Natural killer cell treated with Interleukin-12 subunit alpha and Interleukin-12 subunit beta and Interleukin-15 and Interleukin-18, amount 100 ng/mL, for 72 hours (primary cell): ENCODE results near the gene VENTX. TPM values are rescaled to one million over a fixed set of nuclear protein-coding genes. Genes with fewer than 3 reads are reported as not detected.

ENCODE experiments used
- ATAC-seq, 2 donors: fragments of 150-1000 bp; cut with Tn5 transposase in 1 of 2; sonication (Bioruptor Pico), chemical (Tn5 transposase) in 1 of 2; 2 replicates each; pipeline ENCODE4 v1.10.0; 2021
- DNase-seq: peaks from one replicate; pipeline ENCODE4 v3.0.0; 2022; ENCODE audit warnings: low spot score
- H3K27ac Mint-ChIP-seq, 2 donors: 1 replicate in 1 of 2; 2 replicates in 1 of 2; pipeline ENCODE4 v1.8.0; 2022; ENCODE audit warnings: mixed read lengths in 2 of 2, mild to moderate bottlenecking in 1 of 2, moderate library complexity in 1 of 2
- H3K27me3 Mint-ChIP-seq, 2 donors: 1 replicate in 1 of 2; 2 replicates in 1 of 2; pipeline ENCODE4 v1.8.0; 2022; ENCODE audit warnings: mixed read lengths in 2 of 2
- H3K36me3 Mint-ChIP-seq: one replicate; pipeline ENCODE4 v1.8.0; 2022; ENCODE audit warnings: mixed read lengths
- H3K4me1 Mint-ChIP-seq, 2 donors: 1 replicate in 1 of 2; 2 replicates in 1 of 2; pipeline ENCODE4 v1.8.0; 2022; ENCODE audit warnings: low read depth in 2 of 2, mixed read lengths in 2 of 2, mild to moderate bottlenecking in 1 of 2
- H3K4me3 Mint-ChIP-seq: one replicate; pipeline ENCODE4 v1.8.0; 2022; ENCODE audit warnings: mixed read lengths
- H3K9me3 Mint-ChIP-seq: 2 replicates; pipeline ENCODE4 v1.8.0; 2022; ENCODE audit warnings: mixed read lengths
- total RNA-seq, 2 donors: library from RNA; stranded (reverse); gene quantifications; one replicate each; pipeline ENCODE4 v1.2.3, GENCODE V29; 2022

The VENTX gene
- total RNA-seq, 2 donors from 2014 or later: not detected

DNA sequence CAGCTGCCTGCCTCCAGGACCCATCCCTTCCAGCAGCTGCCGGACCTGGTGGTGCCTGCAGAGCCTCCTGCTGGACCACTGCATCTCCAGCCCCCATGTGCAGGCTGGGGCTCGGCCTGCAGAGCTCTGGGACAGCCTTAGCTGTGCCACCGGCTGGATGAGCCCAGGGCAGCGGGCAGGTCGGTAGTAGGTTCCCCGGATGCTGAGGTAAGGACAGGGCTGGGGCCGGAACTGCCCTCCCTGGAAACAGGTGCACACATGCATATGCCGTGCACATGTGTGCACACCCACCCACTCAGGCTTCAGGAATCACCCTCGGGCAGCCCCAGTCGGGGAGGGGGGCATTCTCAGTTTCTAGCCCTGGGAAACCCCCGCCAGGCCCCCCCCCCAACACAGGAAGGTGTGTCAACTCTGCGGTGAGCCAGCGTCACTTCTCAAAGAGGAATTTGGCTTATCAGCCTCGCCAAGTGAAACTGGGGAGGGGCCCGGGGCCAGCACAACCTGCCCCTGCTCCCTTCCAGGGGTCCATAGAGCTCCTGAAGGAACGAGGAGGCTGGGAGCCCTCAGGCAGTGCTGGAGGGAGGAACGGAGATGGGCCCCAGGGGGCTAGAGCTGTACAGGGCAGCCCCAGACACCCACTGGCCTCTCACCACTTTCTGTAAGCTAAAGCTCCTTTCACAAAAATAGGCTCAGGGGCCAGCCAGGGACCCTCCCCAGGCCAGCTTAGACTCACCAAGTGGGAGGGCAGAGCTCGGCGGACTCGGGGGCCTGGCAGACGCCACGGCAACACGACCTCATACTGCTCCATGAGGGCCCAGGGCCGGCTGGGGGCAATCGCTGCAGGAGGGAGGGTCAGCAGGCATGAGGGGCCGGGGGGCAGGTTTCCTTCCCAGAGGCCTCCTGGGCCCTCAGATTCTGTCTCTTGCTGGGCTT lies 37.4 kb downstream of the VENTX start:
- Mint-ChIP-seq H3K9me3 (no peaks in the 10 kb centered on the region), H3K4me3 (peak overlapping the region; percentile 83), H3K27me3 (no peaks in the 10 kb centered on the region), H3K27ac (peak overlapping the region; percentile 81 to 83), H3K4me1 (peaks cover 19 to 23% of the 10 kb centered on the region in 2 donors), H3K36me3 (no peaks in the 10 kb centered on the region)
- ATAC-seq (peak; percentile 39 to 54), DNase-seq (peak; percentile 87)

DNA sequence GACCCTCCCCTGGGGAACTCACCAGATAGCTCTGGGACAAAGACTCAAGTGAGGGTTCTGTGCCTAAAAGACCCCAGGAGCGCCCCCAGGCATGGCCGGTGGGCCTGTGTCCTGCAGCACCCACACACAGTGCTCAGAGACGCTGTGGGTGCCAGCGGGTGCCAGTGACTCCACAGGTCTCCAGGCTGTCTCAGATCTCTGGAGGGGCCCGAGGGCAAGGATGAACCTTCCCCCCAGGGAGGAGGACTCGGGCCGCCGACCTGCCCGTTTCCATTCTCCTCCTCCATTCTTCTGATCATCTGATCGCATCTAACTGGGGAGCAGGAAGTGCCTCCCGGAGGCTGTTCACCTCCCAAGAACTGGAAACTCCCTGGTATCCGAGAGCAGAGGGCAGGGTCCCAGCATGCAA lies 38.0 kb downstream of the VENTX start:
- no peaks in the 10 kb centered on the region for H3K36me3 Mint-ChIP-seq
- no peaks in the 10 kb centered on the region for H3K27me3 Mint-ChIP-seq
- H3K27ac Mint-ChIP-seq: peak overlapping the region; percentile 81 to 83
- peaks cover 19 to 23% of the 10 kb centered on the region in 2 donors for H3K4me1 Mint-ChIP-seq
- no peaks in the 10 kb centered on the region for H3K9me3 Mint-ChIP-seq
- DNase-seq: no peak
- peak; percentile 16 to 34 for ATAC-seq
- H3K4me3 Mint-ChIP-seq: peak overlapping the region; percentile 83

DNA sequence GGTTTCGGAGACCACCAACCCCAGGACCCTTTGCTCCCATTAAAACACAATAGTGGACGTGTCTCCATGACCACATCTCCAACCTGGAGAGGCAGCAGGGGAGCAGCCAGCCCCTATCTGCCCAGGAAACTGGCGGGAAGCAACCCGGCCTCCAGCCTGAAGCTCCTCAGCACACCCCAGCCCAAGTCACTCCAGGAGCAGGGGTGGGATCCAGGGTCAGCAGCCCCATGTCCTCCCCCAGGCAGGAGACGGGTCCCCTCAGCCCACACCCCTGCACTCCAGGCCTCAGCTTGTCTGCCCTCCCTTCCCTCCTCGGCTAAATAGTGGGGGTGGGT lies 38.4 kb downstream of the VENTX start:
- Mint-ChIP-seq H3K27me3 (no peaks in the 10 kb centered on the region), H3K36me3 (no peaks in the 10 kb centered on the region), H3K27ac (peak overlapping the region; percentile 81 to 83), H3K4me1 (peaks cover 19 to 23% of the 10 kb centered on the region in 2 donors), H3K4me3 (peak overlapping the region; percentile 83), H3K9me3 (no peaks in the 10 kb centered on the region)
- no peak for DNase-seq
- no peak for ATAC-seq

DNA sequence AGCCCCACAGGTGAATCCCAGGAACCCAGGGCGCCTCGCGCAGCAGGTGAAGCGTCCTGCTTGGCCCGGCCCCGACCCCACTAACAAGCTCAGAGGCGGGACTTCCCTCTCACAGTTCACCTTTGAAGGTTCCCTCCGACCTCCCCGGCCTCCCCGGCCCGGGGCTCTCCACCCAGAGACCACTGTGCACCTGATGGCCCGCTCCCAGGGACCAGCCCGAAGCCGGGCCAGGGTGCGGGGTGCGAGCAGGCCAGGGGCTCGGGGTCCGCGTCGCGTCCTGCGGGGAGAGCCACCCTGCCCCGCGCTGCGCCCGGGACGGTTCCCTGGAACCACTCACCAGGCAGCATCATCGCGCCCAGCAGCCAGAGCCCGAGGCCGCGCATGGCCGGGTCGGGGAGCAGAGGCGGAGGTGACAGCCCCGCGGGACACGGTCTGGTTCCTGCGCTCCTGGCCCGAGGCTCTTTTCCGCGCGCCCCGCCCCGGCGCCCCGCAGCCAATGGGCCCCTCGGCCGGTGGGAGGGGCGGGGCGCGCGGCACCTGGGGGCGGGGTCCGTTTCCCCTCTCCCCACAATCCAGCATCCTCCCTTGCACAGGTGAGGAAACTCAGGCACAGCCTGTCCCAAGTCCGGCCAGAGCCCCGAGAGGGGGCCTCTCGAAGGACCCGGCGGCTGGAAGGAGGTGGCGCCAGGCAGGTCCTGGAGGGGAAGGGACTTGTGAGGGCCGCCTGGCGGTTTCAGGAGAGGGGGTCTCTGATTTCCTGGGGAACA lies 39.0 kb downstream of the VENTX start, which contains the start of gene ADAM8:
Gene ADAM8 (minus strand): TSS at position 434 of the 767 bp plus-strand sequence. CDS start 51 bp downstream, at position 383.
- DNase-seq: peak; percentile 82
- no peaks in the 10 kb centered on the region for H3K36me3 Mint-ChIP-seq
- no peaks in the 10 kb centered on the region for H3K9me3 Mint-ChIP-seq
- ATAC-seq: peak; percentile 51 to 63
- peak within 1 kb of the TSS; percentile 89 for H3K4me3 Mint-ChIP-seq
- H3K4me1 Mint-ChIP-seq: peaks cover 19 to 23% of the 10 kb centered on the region in 2 donors
- peak within 1 kb of the TSS; percentile 93 to 95 for H3K27ac Mint-ChIP-seq
- H3K27me3 Mint-ChIP-seq: no peaks in the 10 kb centered on the region

DNA sequence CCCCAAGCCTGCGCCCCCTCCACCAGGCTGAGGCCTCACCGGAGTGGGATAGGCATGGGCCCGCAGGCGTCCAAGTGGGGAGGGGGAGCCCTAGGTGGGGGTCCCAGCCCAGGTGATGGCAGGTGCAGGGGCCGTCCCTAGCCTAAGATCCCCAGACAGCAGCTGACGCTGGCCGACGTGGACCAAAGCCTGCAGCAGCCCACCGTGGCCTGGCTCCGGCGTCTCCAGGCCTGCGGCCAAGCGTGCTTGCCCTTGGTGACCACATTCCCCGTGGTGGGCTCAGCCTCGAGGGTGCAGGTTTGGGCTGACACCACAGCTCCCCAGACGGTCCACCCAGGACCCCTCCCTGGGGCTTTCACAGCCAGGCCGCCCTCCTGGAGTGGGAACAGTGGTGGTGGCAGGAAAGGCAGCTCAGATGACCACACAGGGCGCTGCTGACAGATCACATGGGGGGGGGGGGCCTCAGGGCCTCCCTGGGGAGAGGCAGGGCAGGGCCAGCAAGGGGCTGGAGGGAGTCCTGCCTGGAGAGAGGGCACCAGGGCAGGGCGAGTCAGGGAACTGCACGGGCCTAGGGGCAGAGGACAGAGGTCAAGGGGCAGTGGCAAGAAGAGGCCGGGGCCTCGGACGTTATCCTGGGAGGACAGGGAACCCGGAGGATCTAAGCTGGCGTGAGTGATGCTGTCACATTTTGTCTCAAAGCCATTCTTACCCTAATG lies 39.8 kb downstream of the VENTX start:
- H3K4me1 Mint-ChIP-seq: peaks cover 21 to 23% of the 10 kb centered on the region in 2 donors
- ATAC-seq (no peak), DNase-seq (no peak)
- no peaks in the 10 kb centered on the region for H3K9me3 Mint-ChIP-seq
- peak overlapping the region; percentile 89 for H3K4me3 Mint-ChIP-seq
- peak overlapping the region; percentile 93 to 95 for H3K27ac Mint-ChIP-seq
- no peaks in the 10 kb centered on the region for H3K36me3 Mint-ChIP-seq
- H3K27me3 Mint-ChIP-seq: no peaks in the 10 kb centered on the region

DNA sequence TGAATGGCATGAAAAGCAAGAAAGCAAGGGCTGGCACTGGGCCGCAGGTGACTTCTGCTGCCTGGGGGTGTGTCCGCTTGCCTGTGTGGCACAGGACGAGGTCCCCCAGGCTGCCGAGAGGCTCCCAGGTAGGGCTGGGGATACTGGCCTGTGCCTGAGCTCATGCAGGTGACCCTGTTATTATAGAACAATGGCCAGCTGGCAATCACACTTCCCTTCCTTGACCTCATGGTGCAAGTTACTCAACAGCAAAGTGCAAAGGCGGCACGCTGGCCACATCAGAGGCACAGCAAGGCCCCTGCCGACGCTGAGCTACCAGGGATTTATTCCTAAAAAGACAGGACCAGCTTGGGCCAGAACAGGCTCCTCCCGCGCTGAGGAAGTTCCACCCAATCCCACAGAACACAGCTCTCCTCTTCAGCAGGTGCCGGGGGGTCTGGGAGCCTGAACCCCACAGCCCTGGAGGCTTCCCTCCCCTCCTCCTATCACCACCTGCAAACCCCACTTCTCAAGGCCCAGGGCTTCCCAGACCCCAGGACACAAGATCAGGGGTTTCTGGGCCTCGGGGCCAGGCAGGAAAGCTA lies 40.4 kb downstream of the VENTX start:
- ATAC-seq (no peak), DNase-seq (no peak)
- H3K36me3 Mint-ChIP-seq: no peaks in the 10 kb centered on the region

DNA sequence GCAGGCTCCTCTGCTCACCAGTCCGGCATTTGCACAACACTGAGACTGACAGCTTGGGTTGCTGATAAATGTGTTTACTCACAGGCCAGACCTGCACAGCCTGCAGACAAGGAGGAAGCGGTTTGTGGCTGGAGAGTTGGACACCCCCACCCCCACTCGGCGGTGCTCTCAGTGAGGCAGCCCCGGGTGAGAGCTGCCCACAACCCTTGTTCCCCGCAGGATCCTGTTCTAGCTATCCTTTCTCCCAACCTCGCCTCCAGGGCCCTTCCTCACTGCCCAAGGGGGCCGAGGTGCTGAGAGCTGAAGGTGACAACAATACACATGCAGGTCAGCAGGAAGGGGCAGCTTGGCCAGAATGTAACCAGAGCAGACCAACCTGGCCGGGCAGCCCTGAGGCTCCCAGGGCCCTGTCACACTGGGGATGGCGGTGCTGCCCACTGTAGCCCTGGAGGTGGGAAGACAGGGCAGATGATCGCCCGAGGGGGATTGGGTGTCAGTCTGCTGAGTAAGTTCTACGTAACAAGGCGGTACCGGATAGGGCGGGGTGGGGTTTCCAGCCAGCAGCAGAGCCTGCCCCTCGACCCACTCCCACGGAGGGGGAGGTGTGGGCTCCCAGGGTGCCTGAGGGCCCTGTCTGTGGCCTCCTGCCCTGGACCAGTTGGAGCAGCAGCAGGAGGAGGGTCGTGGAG lies 41.1 kb downstream of the VENTX start:
- H3K27me3 Mint-ChIP-seq: no peaks in the 10 kb centered on the region
- peak overlapping the region; percentile 89 for H3K4me3 Mint-ChIP-seq
- peak overlapping the region; percentile 93 to 95 for H3K27ac Mint-ChIP-seq
- H3K9me3 Mint-ChIP-seq: no peaks in the 10 kb centered on the region
- no peaks in the 10 kb centered on the region for H3K36me3 Mint-ChIP-seq
- ATAC-seq (peak; percentile 84 to 86), DNase-seq (peak; percentile 96)
- peaks cover 21 to 23% of the 10 kb centered on the region in 2 donors for H3K4me1 Mint-ChIP-seq

More for the DNA sequence above, 40.4 kb downstream of the VENTX start:
- no peaks in the 10 kb centered on the region for H3K27me3 Mint-ChIP-seq
- peak overlapping the region; percentile 93 to 95 for H3K27ac Mint-ChIP-seq
- H3K4me1 Mint-ChIP-seq: peaks cover 21 to 23% of the 10 kb centered on the region in 2 donors
- no peaks in the 10 kb centered on the region for H3K9me3 Mint-ChIP-seq
- peak overlapping the region; percentile 89 for H3K4me3 Mint-ChIP-seq

DNA sequence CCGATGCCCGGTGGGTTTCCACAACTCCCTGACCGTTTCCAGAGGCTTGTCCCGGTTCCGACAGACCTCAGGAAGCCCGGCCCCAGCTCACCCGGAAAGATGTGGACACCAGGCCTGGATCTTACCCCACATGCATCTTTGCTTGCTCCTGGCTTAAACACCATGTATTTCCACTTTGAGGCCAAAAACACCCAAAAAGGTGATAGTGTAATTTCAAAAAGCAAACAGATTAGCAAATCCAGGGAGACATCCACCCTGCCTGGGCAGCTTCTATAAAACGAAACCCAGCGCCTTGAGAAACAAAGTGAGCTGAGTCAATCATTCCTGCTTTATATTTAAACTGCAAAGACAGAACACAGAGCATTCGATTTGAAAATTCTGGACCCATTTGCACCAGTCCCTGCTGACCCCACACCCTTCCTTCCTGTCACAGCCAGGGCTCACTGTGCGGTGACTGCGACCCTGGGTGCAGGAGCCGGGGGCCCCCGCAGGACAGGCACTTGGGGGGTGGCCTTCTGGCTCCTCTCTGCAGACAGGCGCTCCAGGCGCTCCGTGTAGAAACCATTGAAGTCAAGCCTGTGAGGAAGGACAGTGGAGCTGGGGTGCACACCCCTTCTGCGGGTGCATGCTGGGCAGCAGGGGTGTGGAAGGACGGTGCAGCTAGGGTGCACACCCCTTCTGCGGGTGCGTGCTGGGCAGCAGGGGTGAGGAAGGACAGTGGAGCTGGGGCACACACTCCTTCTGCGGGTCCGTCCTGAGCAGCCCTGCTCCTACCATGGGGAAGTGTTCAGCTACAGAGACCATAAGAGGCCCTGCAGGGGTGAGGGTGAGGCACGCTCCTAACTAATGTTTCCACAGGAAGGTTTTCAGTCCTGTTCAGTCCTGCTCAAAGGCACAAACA lies 41.9 kb downstream of the VENTX start:
- ATAC-seq (no peak), DNase-seq (no peak)
- Mint-ChIP-seq H3K4me1 (peaks cover 21 to 23% of the 10 kb centered on the region in 2 donors), H3K27me3 (no peaks in the 10 kb centered on the region), H3K36me3 (no peaks in the 10 kb centered on the region), H3K27ac (peak overlapping the region; percentile 93 to 95), H3K4me3 (peak overlapping the region; percentile 89), H3K9me3 (no peaks in the 10 kb centered on the region)

DNA sequence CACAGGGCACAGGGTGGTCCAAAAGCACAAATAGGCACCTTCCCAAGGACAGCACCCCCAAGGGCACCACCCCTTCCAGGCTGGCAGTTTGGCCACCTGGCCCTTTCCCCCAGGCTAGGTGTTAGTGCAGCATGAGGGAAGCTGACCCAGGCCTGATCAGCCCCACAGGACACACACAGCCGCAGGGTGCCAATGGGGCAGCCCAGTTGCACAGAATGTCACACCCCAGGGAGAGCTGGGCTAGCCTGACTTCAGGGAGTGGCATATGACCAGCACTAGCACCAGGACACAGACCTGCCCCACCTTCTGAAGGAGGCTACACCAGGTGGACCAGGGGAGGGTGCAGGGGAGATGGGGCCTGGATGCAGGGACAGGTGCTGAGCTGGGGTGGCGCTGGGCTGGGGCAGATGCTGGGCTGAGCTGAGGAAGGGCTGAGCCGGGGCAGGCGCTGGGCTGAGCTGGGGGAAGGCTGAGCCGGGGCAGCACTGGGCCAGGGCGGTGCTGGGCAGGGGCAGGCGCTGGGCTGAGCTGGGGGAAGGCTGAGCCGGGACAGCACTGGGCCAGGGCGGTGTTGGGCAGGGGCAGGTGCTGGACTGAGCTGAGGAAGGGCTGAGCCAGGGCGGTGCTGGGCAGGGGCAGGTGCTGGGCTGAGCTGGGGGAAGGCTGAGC lies 42.9 kb downstream of the VENTX start:
- Mint-ChIP-seq H3K27ac (peak overlapping the region in 1 of 2 donors; percentile 93), H3K36me3 (no peaks in the 10 kb centered on the region), H3K4me3 (no peak overlapping the region), H3K9me3 (no peaks in the 10 kb centered on the region), H3K4me1 (peaks cover 21 to 23% of the 10 kb centered on the region in 2 donors), H3K27me3 (no peaks in the 10 kb centered on the region)
- DNase-seq (no peak), ATAC-seq (no peak)

DNA sequence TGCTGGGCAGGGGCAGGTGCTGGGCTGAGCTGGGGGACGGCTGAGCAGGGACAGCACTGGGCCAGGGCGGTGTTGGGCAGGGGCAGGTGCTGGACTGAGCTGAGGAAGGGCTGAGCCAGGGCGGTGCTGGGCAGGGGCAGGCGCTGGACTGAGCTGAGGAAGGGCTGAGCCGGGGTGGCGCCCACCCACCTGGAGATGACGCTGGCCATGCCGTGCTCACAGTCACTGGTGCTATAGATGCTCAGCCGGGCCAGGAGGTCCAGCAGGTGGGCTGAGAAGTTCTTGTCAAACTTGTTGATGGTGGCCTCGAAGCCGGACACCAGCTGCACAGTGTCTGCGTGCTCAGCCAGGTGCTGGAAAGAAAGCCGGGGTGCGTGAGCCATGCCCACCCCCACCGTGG lies 43.4 kb downstream of the VENTX start:
- Mint-ChIP-seq H3K4me3 (no peak overlapping the region), H3K27me3 (no peaks in the 10 kb centered on the region), H3K36me3 (peaks cover 5% of the 10 kb centered on the region), H3K4me1 (peaks cover 23 to 24% of the 10 kb centered on the region in 2 donors), H3K9me3 (no peaks in the 10 kb centered on the region), H3K27ac (no peak overlapping the region)
- DNase-seq (no peak), ATAC-seq (no peak)

DNA sequence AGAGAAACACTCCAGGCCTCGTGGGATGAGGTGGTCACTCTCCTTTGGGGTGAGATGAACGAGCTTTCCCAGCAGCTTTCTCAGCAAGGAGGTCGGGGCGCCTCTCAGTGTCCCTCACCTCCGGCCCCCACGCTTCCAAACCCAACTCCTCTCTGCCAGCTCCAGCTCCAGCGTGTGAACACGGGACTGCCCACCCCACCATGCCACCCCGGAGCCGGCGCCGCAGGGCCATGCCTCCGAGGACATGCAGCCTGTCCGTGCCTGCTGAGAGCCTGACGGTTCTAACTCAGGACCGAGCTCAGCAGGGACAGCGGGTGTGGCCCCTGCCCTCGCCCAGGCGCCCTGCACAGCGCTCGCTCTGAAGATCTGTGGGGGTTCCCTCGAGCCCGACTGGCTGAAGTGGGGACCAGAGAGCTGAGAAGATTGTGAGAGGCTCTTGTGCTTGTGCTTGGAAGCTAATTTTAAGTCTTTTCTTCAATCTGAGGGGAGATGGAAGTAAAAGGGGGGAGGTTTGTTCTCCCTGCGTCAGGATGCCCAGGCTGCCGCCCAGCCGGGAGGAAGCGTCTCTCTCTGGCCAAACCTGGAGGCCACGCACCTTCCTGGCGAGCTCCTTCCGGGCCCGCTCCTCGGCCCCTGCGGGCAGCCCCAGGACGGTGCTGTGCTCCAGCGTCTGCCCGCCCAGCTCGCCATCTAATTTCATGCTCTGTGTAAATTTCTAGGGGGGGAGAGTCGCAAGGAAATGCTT lies 44.1 kb downstream of the VENTX start:
- Mint-ChIP-seq H3K36me3 (peaks cover 12% of the 10 kb centered on the region), H3K4me3 (no peak overlapping the region), H3K4me1 (peaks cover 23 to 31% of the 10 kb centered on the region in 2 donors), H3K27me3 (no peaks in the 10 kb centered on the region), H3K9me3 (no peaks in the 10 kb centered on the region), H3K27ac (no peak overlapping the region)
- DNase-seq: no peak
- ATAC-seq: no peak
